Right forelimb (tissue), 1 donor: ENCODE measurements around the gene CDK6.

Experiments
- DNase-seq: peaks from one replicate; pipeline ENCODE4 v3.0.0-alpha.2; 2018

The CDK6 gene

GRCh38 chr7:92567460-92567859, 268.9 kb downstream of the CDK6 start:
- DNase-seq = no peak

- no peak for DNase-seq
These were observed 273.0 kb downstream of the CDK6 start for GRCh38 chr7:92563345-92563744.

DNA sequence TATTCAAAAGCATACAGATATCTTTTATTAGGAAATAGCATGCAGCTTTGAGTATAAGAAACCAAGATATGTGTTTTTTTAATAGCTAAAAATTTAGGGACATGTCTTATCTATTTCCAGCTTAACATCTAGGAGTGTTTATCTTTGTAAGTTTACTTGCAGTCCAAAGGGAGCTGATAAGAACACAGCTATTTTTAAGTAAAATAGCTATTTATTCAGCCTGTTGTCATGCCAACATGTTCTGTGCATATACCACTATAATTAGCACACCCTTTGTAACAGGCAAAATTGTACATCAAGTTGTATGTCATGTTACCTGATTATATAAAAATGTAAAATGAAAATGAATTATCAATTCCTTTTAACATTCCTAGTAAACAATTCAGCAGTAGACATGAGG, 275.8 kb downstream of the CDK6 start:
- no peak for DNase-seq

DNA sequence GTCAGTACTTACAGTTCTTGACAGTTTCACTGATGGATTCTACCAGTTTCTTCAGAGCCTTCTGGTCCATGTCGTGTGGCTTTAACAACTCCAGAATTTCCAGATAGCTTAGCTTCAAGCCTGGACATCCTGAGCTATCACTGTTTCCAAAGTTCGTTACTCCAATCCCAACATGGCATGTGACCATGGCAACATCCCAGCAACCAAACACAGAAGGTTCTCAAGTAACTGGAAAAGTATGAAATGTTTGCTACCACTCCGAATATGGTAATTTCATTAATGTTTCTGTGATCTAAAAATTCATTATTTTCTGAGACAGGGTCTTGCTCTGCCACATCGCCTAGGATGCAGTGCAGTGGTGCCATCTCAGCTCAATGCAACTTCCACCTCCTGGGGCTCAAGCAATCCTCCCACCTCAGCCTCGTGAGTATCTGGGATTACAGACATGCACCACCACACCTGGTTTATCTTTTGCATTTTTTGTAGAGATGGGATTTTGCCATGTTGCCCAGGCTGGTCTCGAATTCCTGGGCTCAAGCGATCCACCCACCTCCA, 278.5 kb downstream of the CDK6 start:
- no peak for DNase-seq

GRCh38 chr7:92557249-92557648, 279.1 kb downstream of the CDK6 start:
- DNase-seq = no peak
